Measurements from ENCODE around the gene MACF1.

The MACF1 gene

GRCh38 chr1:39406533-39407450, 202.3 kb downstream of the MACF1 start:
- Histone ChIP-seq H3K36me3 (replicated peaks; ENCODE audit: insufficient read depth, low read length) (no peaks in the 10 kb centered on the region), H3F3A (ENCODE audit: insufficient read depth, low read length) (peaks cover 45% of the 10 kb centered on the region), H3K4me3 (ENCODE audit: low read length) (peak overlapping the region; percentile 60), H2AFZ (ENCODE audit: low read length) (no peak overlapping the region), H3K27ac (ENCODE audit: low read length) (peak overlapping the region; percentile 76), H4K20me1 (ENCODE audit: insufficient read depth, low read length) (no peaks in the 10 kb centered on the region), H3K9me3 (replicated peaks; ENCODE audit: insufficient read depth, low read length) (no peaks in the 10 kb centered on the region), H3K27me3 (replicated peaks; ENCODE audit: insufficient read depth, low read length) (no peaks in the 10 kb centered on the region), H3K4me1 (ENCODE audit: low read length) (peaks cover 53% of the 10 kb centered on the region), H3K9me2 (replicated peaks; ENCODE audit: insufficient read depth, low read length) (no peaks in the 10 kb centered on the region), H3K79me2 (ENCODE audit: low read length) (peaks cover 67% of the 10 kb centered on the region), H3K9ac (ENCODE audit: low read length) (peak overlapping the region; percentile 2; the same call in 1 of the 2 replicates), H3K4me2 (ENCODE audit: low read depth, low read length) (peak overlapping the region; percentile 95)
- TF ChIP-seq, protein P1, sequence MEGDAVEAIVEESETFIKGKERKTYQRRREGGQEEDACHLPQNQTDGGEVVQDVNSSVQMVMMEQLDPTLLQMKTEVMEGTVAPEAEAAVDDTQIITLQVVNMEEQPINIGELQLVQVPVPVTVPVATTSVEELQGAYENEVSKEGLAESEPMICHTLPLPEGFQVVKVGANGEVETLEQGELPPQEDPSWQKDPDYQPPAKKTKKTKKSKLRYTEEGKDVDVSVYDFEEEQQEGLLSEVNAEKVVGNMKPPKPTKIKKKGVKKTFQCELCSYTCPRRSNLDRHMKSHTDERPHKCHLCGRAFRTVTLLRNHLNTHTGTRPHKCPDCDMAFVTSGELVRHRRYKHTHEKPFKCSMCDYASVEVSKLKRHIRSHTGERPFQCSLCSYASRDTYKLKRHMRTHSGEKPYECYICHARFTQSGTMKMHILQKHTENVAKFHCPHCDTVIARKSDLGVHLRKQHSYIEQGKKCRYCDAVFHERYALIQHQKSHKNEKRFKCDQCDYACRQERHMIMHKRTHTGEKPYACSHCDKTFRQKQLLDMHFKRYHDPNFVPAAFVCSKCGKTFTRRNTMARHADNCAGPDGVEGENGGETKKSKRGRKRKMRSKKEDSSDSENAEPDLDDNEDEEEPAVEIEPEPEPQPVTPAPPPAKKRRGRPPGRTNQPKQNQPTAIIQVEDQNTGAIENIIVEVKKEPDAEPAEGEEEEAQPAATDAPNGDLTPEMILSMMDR (IDR thresholded peaks at IDR 0.05; ENCODE audit: low read length): no peak
- no peak for TF ChIP-seq EZH2phosphoT487 (IDR thresholded peaks at IDR 0.05; ENCODE audit: low read length)
- no peak for TF ChIP-seq EZH2 (optimal IDR thresholded peaks at IDR 0.05; ENCODE audit: low read depth, low read length)
- DNase-seq: peak; percentile 21

- Histone ChIP-seq H4K20me1 (ENCODE audit: insufficient read depth, low read length) (no peaks in the 10 kb centered on the region), H3K79me2 (ENCODE audit: low read length) (peaks cover 67% of the 10 kb centered on the region), H3K27ac (ENCODE audit: low read length) (peak overlapping the region; percentile 76), H3K27me3 (replicated peaks; ENCODE audit: insufficient read depth, low read length) (no peaks in the 10 kb centered on the region), H3K4me1 (ENCODE audit: low read length) (peaks cover 53% of the 10 kb centered on the region), H3K4me2 (ENCODE audit: low read depth, low read length) (peak overlapping the region; percentile 95), H2AFZ (ENCODE audit: low read length) (no peak overlapping the region), H3K9me2 (replicated peaks; ENCODE audit: insufficient read depth, low read length) (no peaks in the 10 kb centered on the region), H3K9ac (ENCODE audit: low read length) (peak overlapping the region; percentile 60; the same call in 1 of the 2 replicates), H3F3A (ENCODE audit: insufficient read depth, low read length) (peaks cover 45% of the 10 kb centered on the region), H3K9me3 (replicated peaks; ENCODE audit: insufficient read depth, low read length) (no peaks in the 10 kb centered on the region), H3K36me3 (replicated peaks; ENCODE audit: insufficient read depth, low read length) (no peaks in the 10 kb centered on the region), H3K4me3 (ENCODE audit: low read length) (peak overlapping the region; percentile 60)
- DNase-seq: peak; percentile 62
- TF ChIP-seq EZH2 (optimal IDR thresholded peaks at IDR 0.05; ENCODE audit: low read depth, low read length): no peak
- TF ChIP-seq, protein P1 (IDR thresholded peaks at IDR 0.05; ENCODE audit: low read length): no peak
- TF ChIP-seq EZH2phosphoT487 (IDR thresholded peaks at IDR 0.05; ENCODE audit: low read length): no peak
These were observed 203.0 kb downstream of the MACF1 start for GRCh38 chr1:39407510-39407895.

- Histone ChIP-seq H3K9me3 (replicated peaks; ENCODE audit: insufficient read depth, low read length) (no peaks in the 10 kb centered on the region), H3K4me3 (ENCODE audit: low read length) (peak overlapping the region; percentile 60), H3K9me2 (replicated peaks; ENCODE audit: insufficient read depth, low read length) (no peaks in the 10 kb centered on the region), H3K4me2 (ENCODE audit: low read depth, low read length) (peak overlapping the region; percentile 95), H3K36me3 (replicated peaks; ENCODE audit: insufficient read depth, low read length) (no peaks in the 10 kb centered on the region), H3F3A (ENCODE audit: insufficient read depth, low read length) (peaks cover 45% of the 10 kb centered on the region), H3K9ac (ENCODE audit: low read length) (peak overlapping the region; percentile 60), H4K20me1 (ENCODE audit: insufficient read depth, low read length) (no peaks in the 10 kb centered on the region), H3K27me3 (replicated peaks; ENCODE audit: insufficient read depth, low read length) (no peaks in the 10 kb centered on the region), H2AFZ (ENCODE audit: low read length) (peak overlapping the region; percentile 3; the same call in 1 of the 2 replicates), H3K27ac (ENCODE audit: low read length) (peak overlapping the region; percentile 76), H3K79me2 (ENCODE audit: low read length) (peaks cover 67% of the 10 kb centered on the region), H3K4me1 (ENCODE audit: low read length) (peaks cover 53% of the 10 kb centered on the region)
- TF ChIP-seq EZH2 (optimal IDR thresholded peaks at IDR 0.05; ENCODE audit: low read depth, low read length) (no peak), EZH2phosphoT487 (IDR thresholded peaks at IDR 0.05; ENCODE audit: low read length) (no peak)
- TF ChIP-seq, protein P1 (IDR thresholded peaks at IDR 0.05; ENCODE audit: low read length): no peak
- DNase-seq: peak; percentile 55
These were observed 203.6 kb downstream of the MACF1 start for GRCh38 chr1:39407896-39408640.
